ENCODE measurements around the gene RPL7A. TPM values are rescaled to one million over a fixed set of nuclear protein-coding genes. Genes with fewer than 3 reads are reported as not detected.

The RPL7A gene
- total RNA-seq, 2 experiments from 2014 or later, result 2,867 to 2,961 TPM

DNA sequence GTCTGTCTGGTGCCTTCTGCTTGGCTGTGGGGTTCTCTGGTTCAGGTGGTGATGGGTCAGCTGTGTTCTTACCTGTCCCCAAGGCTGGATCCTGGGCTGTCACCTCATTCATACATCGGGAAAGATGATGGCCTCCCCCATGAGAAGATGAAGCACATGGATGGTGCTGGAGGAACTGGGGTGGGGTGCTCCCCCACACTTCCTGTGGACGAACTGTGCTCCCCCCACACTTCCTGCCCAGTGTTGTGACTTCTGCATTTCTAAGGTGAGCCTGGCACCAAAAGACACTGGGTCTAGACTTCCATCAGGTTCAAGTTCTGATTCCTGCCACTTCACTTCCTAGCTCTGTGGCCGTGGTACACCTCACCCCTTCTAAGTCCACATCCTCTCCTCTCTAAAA, 7.8 kb upstream of the RPL7A start:
- Histone ChIP-seq H3K9me3 (ENCODE audit: low read length) (no peaks in the 10 kb centered on the region), H3K27ac (ENCODE audit: low read depth, low read length, poor library complexity, severe bottlenecking) (peak overlapping the region; percentile 41), H3K9me2 (ENCODE audit: insufficient read depth, low read length) (no peaks in the 10 kb centered on the region), H3K4me2 (ENCODE audit: low read length) (peak overlapping the region; percentile 52; the same call in 1 of the 2 replicates), H4K20me1 (ENCODE audit: insufficient read depth, low read length) (peaks cover under 1% of the 10 kb centered on the region; the same call in 1 of the 2 replicates), H3K4me3 (ENCODE audit: low read depth, low read length, poor library complexity, severe bottlenecking) (no peak overlapping the region), H3K4me1 (ENCODE audit: insufficient read depth, low read length, poor library complexity, severe bottlenecking) (peaks cover 27% of the 10 kb centered on the region), H3K36me3 (ENCODE audit: insufficient read depth, low read length) (peaks cover 83% of the 10 kb centered on the region), H3K79me2 (ENCODE audit: insufficient read depth, low read depth, low read length) (peaks cover 7% of the 10 kb centered on the region), H2AFZ (ENCODE audit: low read length) (no peak overlapping the region)
- POLR2A ChIA-PET, result interaction anchor here (0.9 to 1.0 kb wide), 2 partner anchors 15 to 119 kb away, joined by 3 to 4 read pairs; partner anchors contain the start of gene CACFD1
- CTCF ChIA-PET (ENCODE audit: unreplicated experiment), result no interaction called here
- peak; percentile 53 for DNase-seq (ENCODE audit: low spot score)
- no TSS peak for BruUV-seq (replicated peaks)
- TF ChIP-seq EZH2phosphoT487 (IDR thresholded peaks at IDR 0.05; ENCODE audit: borderline replicate concordance, low read depth, low read length), result no peak
- TF ChIP-seq, protein P1, sequence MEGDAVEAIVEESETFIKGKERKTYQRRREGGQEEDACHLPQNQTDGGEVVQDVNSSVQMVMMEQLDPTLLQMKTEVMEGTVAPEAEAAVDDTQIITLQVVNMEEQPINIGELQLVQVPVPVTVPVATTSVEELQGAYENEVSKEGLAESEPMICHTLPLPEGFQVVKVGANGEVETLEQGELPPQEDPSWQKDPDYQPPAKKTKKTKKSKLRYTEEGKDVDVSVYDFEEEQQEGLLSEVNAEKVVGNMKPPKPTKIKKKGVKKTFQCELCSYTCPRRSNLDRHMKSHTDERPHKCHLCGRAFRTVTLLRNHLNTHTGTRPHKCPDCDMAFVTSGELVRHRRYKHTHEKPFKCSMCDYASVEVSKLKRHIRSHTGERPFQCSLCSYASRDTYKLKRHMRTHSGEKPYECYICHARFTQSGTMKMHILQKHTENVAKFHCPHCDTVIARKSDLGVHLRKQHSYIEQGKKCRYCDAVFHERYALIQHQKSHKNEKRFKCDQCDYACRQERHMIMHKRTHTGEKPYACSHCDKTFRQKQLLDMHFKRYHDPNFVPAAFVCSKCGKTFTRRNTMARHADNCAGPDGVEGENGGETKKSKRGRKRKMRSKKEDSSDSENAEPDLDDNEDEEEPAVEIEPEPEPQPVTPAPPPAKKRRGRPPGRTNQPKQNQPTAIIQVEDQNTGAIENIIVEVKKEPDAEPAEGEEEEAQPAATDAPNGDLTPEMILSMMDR (conservative IDR thresholded peaks at IDR 0.05; ENCODE audit: low read length), result no peak
- intact Hi-C loops (cut with micrococcal nuclease; ENCODE audit: unreplicated experiment), result no loop called here

DNA sequence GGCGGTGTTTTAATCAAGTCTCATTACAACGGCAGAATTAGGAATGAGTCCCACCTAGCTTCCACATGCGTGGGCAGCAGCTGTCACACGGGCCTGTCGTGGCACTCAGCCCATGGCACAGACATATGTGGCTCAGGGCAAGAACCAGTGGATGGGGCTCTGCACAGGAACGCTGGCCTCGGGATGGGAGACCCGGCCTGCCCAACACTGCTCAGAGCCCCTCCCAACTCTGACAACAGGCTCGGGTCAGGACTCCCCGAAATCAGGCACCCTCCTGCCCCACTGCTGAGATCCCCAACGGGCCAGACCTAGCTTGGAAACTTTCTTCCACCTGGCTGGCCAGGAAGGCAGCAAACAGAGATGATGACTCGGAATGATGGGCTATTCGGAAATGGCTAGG, 7.1 kb upstream of the RPL7A start:
- Histone ChIP-seq H3K9me3 (ENCODE audit: low read length) (no peaks in the 10 kb centered on the region), H3K27ac (ENCODE audit: low read depth, low read length, poor library complexity, severe bottlenecking) (peak overlapping the region; percentile 41), H2AFZ (ENCODE audit: low read length) (no peak overlapping the region), H3K79me2 (ENCODE audit: insufficient read depth, low read depth, low read length) (peaks cover 7% of the 10 kb centered on the region; the same call in 1 of the 2 replicates), H3K4me1 (ENCODE audit: insufficient read depth, low read length, poor library complexity, severe bottlenecking) (peaks cover 29% of the 10 kb centered on the region), H3K9me2 (ENCODE audit: insufficient read depth, low read length) (no peaks in the 10 kb centered on the region), H3K4me2 (ENCODE audit: low read length) (peak overlapping the region; percentile 52; the same call in 1 of the 2 replicates), H4K20me1 (ENCODE audit: insufficient read depth, low read length) (no peaks in the 10 kb centered on the region), H3K4me3 (ENCODE audit: low read depth, low read length, poor library complexity, severe bottlenecking) (no peak overlapping the region), H3K36me3 (ENCODE audit: insufficient read depth, low read length) (peaks cover 89% of the 10 kb centered on the region)
- intact Hi-C loops (cut with micrococcal nuclease; ENCODE audit: unreplicated experiment), result no loop called here
- no TSS peak for BruUV-seq (replicated peaks)
- POLR2A ChIA-PET, result interaction anchor here (1.0 kb wide), 1 partner anchor 14 kb away, joined by 3 read pairs; no protein-coding TSS in a partner anchor
- TF ChIP-seq EZH2phosphoT487 (IDR thresholded peaks at IDR 0.05; ENCODE audit: borderline replicate concordance, low read depth, low read length), result no peak
- TF ChIP-seq, protein P1 (conservative IDR thresholded peaks at IDR 0.05; ENCODE audit: low read length), result no peak
- CTCF ChIA-PET (ENCODE audit: unreplicated experiment), result no interaction called here
- DNase-seq (ENCODE audit: low spot score), result no peak

DNA sequence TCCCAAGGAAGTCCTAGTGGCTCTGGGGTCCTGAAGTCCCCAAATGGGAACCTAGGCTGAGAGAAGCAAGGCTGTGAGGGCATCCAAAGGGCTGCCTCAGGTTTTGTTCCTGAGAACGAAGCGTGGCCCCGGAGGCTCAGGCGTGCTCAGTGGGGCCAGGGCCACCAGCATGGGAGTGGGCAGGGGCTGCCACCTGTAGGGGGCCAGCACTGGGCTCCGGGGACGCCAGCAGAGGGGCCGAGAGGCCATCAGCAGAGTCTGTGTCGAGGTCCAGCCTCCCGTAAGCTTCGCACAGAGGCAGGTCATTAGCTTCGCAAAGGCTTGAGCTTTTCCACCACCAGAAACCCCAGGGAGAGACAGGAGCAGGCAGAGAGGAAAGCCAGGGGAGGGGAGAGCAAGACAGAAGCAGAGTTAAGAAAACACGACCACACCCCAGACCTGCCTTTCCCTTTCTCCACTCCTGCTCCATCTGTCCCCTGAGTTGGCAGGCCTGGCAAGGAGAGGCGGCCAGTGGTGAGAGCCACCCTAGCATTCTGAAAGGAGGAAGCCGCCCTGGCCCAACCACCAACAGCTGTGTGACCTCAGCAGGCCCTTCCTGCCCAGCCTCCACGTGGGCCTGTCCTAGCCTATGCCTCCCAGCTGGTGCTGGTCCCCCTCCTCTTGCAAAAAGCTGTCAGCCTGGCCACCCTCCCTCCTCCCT, 6.5 kb upstream of the RPL7A start:
- no peaks in the 10 kb centered on the region for H3K9me2 ChIP-seq (ENCODE audit: insufficient read depth, low read length)
- TF ChIP-seq EZH2phosphoT487 (IDR thresholded peaks at IDR 0.05; ENCODE audit: borderline replicate concordance, low read depth, low read length), result no peak
- TF ChIP-seq, protein P1 (conservative IDR thresholded peaks at IDR 0.05; ENCODE audit: low read length), result no peak
- peaks cover 31% of the 10 kb centered on the region for H3K4me1 ChIP-seq (ENCODE audit: insufficient read depth, low read length, poor library complexity, severe bottlenecking)
- DNase-seq (ENCODE audit: low spot score), result no peak
- no peak overlapping the region for H3K4me3 ChIP-seq (ENCODE audit: low read depth, low read length, poor library complexity, severe bottlenecking)
- CTCF ChIA-PET (ENCODE audit: unreplicated experiment), result no interaction called here
- POLR2A ChIA-PET, result no interaction called here
- no TSS peak for BruUV-seq (replicated peaks)
- no peaks in the 10 kb centered on the region for H4K20me1 ChIP-seq (ENCODE audit: insufficient read depth, low read length)
- no peak overlapping the region for H2AFZ ChIP-seq (ENCODE audit: low read length)
- H3K27ac ChIP-seq (ENCODE audit: low read depth, low read length, poor library complexity, severe bottlenecking), result no peak overlapping the region
- H3K4me2 ChIP-seq (ENCODE audit: low read length), result no peak overlapping the region
- peaks cover 92% of the 10 kb centered on the region for H3K36me3 ChIP-seq (ENCODE audit: insufficient read depth, low read length)
- H3K9me3 ChIP-seq (ENCODE audit: low read length), result no peaks in the 10 kb centered on the region
- intact Hi-C loops (cut with micrococcal nuclease; ENCODE audit: unreplicated experiment), result no loop called here
- H3K79me2 ChIP-seq (ENCODE audit: insufficient read depth, low read depth, low read length), result peaks cover 13% of the 10 kb centered on the region

Measured in OCI-LY7 (cell line).